GM23338 (cell line): ENCODE results near the gene TUBA3D.
"Not testable (repeated sequence)": the region's sequence is repeated elsewhere in the genome, so short reads cannot be mapped to it uniquely, and the experiment has no call there.

Source experiments
- EZH2 ChIP-seq: fragments of 200-600 bp; sonication (generic); IDR thresholded peaks from one replicate; pipeline ENCODE4 v1.8.0; 2017; ENCODE audit warnings: antibody characterized with exemption, mild to moderate bottlenecking, low read depth; ENCODE audit not compliant: unreplicated experiment
- POLR2AphosphoS5 ChIP-seq: IDR thresholded peaks from 2 replicates; pipeline ENCODE4 v1.6.1; 2016; ENCODE audit warnings: antibody characterized with exemption, low read depth
- TF ChIP-seq, protein P1 (sequence below), 2 experiments: fragments of 200-600 bp in 1 of 2; sonication (generic) in 1 of 2; conservative IDR thresholded peaks; 2 replicates each; pipeline versions ENCODE4 v1.5.1 to v1.6.1; 2016 to 2017; ENCODE audit warnings: antibody characterized with exemption in 2 of 2, low read depth in 2 of 2, mild to moderate bottlenecking in 2 of 2, moderate library complexity in 1 of 2
- TF ChIP-seq, protein P2 (sequence below): IDR thresholded peaks from one replicate; pipeline ENCODE4 v1.6.1; 2018; ENCODE audit warnings: antibody characterized with exemption; ENCODE audit not compliant: unreplicated experiment

DNA sequence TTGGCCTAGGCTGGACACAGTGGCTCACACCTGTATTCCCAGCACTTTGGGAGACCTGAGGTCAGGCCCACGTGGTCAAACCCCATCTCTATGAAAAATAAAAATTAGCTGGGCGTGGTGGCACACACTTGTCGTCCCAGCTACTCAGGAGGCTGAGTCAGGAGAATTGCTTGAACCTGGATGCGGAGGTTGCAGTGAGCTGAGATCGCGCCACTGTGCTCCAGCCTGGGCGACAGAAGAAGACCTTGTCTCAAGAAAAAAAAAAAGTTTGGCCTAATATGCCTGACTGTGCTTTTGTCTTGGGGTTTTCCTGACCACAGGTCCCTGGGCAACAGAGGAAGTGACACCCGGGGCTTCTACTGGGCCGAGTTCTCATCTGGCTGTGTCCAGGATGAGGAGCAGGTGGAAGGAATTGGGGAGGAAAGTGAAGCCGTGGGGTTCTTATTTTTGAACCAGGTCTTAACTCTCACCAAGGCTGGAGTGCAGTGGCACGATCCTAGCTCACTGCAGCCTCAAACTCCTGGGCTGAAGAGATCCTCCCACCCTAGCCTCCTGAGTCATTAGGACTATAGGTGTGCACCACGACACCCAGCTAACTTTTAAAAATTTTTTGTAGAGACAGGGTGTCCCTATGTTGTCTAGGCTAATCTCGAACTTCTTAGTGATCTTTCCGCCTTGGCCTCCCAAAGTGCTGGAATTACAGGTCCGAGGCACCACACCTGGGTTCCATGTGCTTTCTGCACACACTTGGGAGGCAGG is 38.7 kb downstream of the TUBA3D start:
- not testable (repeated sequence) for TF ChIP-seq EZH2, POLR2AphosphoS5
- TF ChIP-seq, protein P1, sequence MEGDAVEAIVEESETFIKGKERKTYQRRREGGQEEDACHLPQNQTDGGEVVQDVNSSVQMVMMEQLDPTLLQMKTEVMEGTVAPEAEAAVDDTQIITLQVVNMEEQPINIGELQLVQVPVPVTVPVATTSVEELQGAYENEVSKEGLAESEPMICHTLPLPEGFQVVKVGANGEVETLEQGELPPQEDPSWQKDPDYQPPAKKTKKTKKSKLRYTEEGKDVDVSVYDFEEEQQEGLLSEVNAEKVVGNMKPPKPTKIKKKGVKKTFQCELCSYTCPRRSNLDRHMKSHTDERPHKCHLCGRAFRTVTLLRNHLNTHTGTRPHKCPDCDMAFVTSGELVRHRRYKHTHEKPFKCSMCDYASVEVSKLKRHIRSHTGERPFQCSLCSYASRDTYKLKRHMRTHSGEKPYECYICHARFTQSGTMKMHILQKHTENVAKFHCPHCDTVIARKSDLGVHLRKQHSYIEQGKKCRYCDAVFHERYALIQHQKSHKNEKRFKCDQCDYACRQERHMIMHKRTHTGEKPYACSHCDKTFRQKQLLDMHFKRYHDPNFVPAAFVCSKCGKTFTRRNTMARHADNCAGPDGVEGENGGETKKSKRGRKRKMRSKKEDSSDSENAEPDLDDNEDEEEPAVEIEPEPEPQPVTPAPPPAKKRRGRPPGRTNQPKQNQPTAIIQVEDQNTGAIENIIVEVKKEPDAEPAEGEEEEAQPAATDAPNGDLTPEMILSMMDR (conservative IDR thresholded peaks at IDR 0.05; ENCODE audit: low read depth in 2 of 2), result not testable (repeated sequence)
- TF ChIP-seq, protein P2, sequence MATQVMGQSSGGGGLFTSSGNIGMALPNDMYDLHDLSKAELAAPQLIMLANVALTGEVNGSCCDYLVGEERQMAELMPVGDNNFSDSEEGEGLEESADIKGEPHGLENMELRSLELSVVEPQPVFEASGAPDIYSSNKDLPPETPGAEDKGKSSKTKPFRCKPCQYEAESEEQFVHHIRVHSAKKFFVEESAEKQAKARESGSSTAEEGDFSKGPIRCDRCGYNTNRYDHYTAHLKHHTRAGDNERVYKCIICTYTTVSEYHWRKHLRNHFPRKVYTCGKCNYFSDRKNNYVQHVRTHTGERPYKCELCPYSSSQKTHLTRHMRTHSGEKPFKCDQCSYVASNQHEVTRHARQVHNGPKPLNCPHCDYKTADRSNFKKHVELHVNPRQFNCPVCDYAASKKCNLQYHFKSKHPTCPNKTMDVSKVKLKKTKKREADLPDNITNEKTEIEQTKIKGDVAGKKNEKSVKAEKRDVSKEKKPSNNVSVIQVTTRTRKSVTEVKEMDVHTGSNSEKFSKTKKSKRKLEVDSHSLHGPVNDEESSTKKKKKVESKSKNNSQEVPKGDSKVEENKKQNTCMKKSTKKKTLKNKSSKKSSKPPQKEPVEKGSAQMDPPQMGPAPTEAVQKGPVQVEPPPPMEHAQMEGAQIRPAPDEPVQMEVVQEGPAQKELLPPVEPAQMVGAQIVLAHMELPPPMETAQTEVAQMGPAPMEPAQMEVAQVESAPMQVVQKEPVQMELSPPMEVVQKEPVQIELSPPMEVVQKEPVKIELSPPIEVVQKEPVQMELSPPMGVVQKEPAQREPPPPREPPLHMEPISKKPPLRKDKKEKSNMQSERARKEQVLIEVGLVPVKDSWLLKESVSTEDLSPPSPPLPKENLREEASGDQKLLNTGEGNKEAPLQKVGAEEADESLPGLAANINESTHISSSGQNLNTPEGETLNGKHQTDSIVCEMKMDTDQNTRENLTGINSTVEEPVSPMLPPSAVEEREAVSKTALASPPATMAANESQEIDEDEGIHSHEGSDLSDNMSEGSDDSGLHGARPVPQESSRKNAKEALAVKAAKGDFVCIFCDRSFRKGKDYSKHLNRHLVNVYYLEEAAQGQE, result not testable (repeated sequence)
